NCI-H2227 (cell line): ENCODE measurements around the gene TTLL10.

Experiments used
- DNase-seq: peaks from one replicate; lab custom pipeline; 2025; ENCODE audit not compliant: unreplicated experiment; lab: John Stamatoyannopoulos, UW

The TTLL10 gene

DNA sequence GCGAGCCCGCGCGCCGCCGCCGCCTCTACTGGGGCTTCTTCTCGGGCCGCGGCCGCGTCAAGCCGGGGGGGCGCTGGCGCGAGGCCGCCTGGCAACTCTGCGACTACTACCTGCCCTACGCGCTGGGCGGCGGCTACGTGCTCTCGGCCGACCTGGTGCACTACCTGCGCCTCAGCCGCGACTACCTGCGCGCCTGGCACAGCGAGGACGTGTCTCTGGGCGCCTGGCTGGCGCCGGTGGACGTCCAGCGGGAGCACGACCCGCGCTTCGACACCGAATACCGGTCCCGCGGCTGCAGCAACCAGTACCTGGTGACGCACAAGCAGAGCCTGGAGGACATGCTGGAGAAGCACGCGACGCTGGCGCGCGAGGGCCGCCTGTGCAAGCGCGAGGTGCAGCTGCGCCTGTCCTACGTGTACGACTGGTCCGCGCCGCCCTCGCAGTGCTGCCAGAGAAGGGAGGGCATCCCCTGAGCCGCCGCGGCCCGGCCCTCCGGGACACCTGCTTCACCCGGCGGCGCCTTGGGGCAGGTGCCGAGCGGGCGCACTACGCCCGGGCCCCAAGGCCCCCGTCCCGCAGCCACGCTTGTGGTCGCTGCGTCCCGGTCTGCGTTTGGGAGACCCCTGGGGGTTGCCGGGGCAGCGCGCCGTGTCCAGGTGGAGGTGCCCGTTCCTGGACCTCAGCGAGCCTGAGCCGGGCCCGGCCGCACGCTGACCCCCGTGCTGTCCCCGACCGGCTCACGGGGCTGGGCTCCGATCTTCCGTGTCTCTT, 59.3 kb downstream of the TTLL10 start:
- no peak for DNase-seq

DNA sequence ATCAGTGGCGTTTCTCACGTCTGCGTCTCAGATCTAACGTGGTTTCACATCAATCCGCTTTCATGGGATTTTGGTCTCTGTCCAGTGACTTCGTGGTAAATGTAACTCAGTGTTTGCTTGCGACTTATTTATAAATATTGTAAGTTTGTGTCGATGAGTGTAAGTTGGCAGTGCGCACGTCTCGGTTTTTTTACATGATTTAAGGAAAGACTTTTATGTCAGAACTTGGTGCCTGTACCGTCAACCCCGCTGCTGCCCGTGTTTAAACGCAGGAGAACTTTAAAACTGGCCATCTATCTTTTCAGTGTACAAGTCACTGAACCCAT, 59.9 kb downstream of the TTLL10 start:
- no peak for DNase-seq

DNA sequence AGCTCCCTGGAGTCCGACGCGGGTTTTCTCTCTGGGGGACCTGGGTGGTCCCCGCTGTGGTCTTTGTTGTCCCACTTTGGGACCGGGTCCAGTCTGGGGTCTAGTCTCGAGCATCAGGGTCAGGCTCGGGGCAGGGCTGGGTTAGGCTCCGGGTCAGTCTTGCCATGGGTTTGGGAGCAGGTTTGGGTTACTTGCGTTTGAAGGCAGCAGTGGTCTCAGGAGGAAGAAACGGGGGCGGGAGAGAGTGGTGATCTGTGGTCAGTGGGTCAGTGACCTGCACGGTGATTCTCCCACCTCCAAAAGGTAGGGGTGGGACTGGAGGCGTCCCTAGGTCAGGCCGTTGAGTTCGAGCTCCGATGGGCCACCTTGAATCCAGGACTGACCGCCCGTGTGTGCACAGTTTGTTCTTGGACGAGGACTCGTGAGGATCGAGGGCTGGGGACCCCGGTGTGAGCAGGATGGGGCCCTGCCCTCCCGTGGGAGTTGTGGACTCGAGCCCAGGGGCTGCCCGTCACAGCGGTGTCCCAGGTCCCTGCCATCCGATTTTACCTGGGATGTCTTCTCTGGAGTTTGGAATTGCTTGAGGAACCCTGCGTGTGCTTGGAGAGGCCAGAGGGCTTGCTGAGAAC, 60.6 kb downstream of the TTLL10 start:
- no peak for DNase-seq

DNA sequence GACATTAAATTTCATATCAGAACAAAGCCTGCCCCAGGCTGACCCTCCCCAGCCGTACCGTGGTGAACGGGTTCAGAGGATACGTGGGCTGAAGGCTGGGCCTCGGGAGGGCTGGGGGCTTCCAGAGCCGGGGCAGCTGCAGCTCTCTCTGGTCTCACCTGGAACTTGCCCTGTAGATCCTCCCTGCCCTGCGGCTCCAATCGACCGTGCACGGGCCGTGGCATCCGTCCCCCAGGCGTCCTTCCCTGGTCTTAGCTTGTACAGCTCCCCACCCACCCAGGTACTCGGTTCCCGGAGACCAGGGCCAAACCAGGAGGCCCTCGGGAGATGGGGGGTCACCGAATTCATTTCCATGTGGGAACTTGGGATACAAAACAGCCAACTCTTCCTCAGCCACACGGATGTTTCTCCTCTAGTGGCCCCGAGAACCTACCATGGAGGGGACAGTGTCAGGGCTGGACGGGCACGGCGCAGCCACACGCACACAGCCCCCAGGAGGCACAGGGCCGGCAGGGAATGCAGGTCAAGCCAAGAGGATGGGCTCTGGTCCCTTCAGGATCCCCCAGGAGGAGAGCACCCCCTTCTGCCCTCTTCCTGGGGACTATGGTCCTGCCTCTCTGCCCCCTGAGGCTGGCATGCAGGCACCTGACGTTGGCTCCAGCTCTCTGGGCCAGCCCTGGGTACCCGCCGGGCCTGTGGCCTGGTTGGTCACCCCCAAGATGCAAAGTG, 61.5 kb downstream of the TTLL10 start:
- no peak for DNase-seq

DNA sequence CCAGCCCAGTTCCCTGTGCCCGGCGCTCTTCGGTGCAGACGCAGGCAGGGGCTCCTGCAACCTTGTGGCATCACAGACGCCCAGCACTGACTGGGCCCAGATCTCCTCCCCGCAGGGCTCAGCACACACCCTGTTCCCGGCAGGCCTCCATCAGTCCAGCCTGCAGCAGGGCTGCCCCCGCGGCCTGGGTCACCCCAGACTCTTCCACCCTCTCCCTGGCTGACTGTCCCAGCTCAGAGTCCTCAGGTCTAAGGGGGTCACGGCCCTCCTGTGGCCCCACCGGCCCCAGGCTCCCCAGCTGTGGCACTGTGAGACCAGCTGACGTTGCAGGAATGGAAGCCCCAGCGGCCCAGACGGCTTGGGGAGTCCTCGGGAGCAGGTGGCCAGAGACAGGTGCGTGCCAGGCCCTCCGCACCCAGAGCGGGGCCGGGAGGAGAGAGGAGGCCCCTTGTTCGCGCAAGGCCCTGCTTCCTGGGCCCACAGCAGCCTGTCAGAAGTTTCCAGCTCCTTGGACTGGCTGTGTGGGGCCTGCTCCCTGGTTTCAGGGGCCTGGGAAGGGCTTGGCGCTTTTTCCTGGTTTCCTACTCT, 62.6 kb downstream of the TTLL10 start:
- no peak for DNase-seq

DNA sequence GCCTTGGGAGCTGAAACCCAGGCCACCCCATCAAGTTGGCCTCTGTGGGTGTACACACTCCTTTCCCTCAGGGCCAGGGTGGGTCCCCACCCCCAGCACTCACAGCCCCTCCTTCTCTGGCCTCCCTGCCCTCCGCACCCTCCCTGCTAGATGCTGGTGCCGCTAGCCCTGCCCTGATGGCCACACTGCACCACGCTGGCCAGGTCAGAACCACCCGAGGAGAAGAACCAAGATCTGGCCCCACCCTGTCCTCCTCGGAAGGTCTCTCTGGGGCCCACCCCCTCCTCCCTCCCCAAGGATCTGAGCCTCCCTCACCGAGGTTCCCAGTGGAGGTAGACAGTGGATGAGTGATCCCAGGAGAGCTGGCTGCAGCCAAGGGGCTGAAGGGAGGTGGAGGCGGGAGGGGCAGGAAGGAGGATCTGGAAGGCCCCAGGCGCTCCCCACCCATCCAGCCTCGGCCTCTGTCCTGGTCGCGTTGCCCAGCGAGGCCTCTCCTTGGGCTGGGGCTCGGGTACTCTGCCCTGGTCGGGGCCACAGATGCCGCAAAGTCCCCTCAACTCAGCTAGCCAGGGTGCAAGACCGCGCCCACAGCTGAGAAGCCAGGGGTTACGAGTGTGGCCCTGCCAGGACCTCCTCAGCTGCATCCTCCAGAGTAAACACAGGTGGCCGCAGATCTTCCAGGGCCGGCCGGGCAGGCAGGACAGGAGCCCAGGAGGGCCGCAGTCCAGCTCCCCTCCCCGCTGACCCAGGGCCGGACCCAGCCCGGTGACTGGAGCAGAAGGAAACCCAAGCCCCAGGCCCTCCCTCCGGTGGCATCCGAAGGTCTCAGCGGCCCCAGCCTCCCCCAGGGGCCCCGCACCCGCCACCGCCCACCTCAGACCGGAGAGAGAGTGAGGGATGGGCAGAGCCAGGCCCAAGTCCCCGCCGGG, 63.5 kb downstream of the TTLL10 start:
- DNase-seq: no peak

DNA sequence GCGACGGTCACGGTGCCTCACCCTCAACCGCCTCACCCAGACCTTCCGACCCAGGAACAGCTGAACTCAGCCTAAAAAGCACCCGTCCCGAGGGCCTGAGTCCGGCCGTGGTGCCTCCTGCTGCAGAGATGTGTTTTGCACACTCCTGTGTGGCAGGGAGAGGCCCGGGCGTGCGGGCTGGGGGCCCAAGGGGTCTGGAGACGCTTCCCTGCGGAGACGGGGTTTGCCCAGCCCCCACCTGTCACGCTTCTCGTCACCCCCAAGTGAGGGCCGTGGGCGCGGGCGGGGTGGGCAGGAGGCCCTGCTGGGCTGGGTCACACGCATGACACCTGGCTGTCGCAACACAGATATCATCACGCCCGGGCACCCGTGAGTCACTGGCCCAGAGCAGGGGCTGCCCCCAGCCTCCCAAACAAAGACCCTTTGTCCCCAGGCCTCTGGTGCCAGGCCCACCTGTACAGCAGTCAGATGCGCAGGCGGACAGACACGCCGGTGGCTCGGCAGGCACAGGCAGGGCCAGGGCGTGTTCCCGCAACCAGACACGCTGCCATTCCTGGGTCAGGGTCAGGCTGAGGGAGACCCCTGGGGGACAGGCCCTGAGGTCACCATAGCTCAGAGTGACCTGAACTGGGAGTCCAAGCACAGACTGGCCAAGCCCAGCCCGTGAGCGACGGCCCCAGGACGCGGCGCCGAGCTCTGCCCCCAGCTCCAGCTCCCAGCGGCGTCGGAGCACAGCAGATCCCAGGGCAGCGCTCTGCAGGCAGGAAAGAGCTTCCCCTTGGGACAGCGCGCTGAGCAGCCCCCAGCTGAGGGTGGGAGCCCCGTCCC, 64.4 kb downstream of the TTLL10 start:
- DNase-seq: no peak

DNA sequence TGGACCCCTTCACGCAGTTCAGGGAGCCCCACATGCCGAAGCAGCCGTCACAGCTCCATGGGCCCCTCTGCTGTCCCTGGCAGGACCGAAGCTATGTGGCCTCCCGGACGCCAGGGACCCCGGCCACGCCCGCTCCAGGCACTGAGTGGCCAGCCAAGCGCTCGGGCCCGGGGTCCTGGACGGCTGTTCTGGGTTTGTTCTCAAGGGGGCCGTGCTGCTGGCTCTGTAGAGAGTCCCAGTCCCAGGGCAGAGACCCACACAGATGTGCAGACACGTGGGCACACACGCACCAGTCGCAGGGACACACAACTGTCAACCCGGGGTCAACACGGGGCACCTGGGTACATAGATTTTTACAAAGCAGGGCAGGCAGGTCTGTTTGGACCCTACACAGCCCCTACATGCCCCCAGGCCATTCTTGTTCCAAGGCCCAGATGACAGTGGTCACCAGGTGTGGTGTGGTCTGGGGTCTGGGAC, 65.1 kb downstream of the TTLL10 start:
- no peak for DNase-seq

DNA sequence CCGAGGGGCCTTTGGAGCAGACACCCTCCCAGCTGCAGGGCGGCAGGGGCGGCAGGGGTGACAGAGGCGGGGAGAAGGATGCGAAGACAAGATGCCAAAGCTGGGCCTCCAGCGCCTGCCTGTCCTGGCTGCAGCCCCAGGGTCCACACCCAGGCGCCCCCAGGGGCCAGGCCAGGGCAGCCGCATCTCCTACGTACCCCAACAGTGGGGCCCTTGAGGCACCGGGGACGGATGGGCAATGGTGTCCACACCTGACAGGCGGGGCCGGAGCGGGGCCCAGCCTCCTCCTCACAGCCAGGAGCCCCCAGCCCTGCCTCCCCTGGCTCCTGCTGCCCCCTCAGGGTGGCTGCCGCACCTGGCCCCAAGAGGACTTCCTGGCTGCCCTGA, 65.5 kb downstream of the TTLL10 start:
- no peak for DNase-seq

DNA sequence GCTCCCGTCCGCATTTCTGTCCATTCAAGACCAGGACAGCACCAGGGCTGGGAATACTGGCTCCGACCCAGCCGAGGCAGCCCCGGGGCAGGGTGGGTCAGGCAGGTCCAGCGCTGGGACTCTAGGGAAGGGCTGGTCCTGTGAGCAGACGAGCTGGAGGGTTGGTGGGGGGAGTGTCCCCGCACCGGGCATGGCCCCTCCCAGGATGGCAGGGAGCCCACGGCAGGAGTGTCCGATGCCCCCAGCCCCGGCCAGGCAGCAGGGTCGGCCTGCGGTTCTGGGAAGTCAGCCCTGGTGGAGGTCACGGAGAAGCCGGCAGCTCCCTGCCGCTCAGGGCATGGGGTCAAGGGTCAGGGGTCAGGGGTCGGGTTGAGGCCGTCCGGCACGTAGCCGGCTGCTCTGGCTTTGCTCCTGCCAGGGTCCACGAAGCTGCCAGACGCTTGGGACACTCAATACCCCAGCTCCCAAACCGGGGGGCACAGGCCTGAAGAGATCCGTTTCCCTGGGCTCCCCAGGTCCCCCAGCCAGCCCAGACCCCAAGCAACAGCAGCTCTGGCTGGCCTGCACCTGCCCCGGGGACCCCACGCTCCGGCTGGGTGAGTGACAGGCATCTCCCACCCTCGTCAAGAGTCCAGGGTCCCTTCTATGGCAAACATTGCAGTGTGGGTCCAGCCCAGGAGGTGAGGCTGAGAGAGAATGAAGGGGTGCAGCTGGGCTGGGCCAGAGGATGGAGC, 66.1 kb downstream of the TTLL10 start:
- no peak for DNase-seq

DNA sequence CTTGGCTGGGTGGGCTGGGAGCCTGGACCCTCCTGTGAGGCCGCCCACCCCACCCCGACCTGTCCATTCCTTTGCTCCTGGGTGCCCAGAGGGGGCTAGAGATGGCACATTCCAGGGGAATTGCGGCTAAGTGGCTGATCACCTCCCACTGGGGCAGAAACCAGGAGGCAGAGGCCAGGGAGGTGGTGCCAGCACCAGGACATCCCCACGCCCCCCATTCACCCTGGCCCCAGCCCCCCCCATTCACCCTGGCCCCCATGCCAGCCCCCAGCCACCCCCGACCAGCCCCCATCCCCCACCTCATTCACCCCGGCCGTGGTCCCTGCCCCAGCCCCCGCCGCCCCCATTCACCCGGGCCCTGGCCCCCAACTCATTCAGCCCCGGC, 66.7 kb downstream of the TTLL10 start:
- DNase-seq: no peak

DNA sequence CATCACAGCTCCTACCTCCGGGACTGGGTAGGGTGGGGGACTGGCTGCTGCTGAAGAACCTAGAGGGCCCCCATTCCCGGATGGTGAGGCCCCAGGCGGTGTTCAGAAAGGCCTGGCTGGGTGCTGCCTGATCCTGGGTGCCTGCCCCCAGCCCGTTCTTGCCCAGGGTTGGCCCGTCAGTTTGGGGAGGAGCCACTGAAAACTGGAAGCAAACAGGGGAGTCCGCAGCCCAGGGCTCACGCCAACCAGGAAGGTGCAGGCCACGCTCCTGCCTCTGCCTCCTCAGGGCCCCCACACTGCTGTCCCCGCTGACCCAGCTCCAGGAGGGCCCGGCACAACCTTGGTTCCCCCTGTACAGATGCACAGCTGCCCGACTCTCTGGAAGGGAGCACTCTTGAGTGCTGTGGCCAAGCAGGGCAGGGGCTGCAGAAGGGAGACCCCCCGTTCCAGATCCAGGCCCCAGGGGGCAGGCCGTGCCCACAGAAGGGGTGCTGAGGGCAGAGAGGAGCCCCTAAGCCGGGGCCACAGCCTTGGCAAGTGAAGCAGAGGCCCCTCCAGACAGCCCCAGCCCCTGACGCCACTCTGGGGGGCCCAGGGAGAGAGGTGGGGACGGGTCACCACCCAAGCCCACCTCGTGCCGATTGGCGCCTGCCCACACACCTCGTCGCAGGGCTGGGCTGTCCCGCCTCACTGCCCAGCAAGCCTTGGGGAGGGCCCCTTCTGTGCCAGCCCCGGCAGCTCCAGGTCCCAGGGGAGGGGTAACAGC, 67.3 kb downstream of the TTLL10 start:
- no peak for DNase-seq

DNA sequence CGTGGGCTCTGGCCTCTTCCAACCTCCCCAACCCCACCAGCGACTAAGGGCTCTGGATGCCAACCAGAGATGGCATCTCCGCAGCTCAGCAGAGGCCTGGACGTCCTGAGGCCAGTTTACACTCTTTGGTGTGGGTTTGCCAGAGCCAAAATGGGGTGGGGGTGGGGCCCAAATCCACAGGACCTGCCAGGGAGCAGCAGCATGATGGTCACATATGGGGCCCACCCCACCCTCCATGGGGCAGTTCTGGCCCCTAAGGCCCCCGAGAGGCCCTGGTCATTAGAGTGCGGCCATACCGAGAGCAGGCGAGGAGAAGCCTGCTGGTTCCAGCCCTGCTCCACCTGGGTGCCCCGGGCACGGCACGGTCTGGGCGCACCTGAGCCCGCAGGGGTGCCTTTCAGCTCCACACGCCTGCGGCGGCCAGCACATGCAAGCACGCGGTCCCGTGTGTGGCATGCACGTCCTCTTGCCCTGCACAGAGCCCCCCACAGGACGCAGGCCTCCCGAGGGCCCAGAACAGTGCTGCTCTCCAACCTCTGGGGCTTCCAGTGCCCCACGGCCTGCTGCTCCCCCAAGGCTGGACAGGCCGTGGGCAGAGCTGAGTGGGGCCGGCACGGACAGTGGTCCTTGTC, 68.0 kb downstream of the TTLL10 start:
- DNase-seq: no peak

DNA sequence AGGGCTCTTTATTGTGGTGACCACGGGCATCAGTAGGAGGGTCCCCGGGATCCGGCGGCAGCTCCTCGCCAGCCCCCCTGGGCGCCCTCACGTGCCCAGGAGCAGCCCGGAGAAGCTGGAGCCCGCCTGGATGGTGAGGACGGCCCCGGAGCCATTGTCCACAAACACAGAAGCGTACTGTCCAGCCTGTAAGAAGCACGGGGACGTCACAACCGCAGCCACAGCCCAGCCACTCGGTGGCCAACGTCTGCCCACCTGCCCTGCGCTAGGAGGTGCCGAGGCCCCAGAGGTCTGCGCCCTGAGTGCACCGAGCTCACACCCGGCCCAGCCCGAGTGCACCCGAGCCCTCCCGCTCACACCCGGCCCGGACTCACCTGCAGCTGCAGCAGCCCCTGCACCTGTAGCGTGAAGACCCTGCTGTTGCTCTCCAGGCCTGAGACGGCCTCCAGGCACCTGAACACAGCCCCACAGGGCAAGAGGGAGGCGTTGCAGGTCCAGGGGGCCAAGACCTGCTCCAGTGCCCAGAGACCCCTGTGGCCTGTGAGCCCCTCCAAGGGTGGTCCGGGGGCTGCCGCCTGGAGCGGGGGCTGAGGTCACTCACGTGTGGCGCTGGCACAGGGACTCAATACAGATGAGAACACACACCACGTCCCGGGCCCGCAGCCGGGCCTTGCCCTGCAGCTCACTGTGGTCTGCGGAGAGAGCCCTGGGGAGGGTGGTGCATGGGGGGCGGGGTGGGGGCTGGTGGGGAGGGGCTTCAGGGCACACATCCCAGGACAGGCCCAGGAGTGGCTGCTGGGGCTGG, 69.0 kb downstream of the TTLL10 start:
- no peak for DNase-seq

DNA sequence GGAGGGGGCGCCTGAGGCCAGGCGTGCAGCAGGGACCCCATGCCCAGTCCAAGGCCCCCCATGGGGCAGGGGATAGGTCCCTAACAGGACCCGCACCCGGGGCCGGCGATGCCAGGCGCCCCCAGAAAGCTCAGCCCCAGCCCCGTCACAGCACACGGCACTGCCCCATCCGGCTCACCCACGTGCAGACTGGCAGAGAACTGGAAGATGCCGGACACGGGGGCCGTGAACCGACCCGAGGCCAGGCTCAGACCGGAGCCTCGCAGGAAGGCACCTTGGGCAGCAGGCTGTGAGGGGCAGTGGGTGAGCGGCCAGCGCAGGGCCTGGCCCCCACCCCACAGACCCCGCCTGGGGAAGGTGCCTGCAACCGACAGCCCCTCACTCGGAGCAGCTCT, 69.6 kb downstream of the TTLL10 start:
- DNase-seq: no peak

DNA sequence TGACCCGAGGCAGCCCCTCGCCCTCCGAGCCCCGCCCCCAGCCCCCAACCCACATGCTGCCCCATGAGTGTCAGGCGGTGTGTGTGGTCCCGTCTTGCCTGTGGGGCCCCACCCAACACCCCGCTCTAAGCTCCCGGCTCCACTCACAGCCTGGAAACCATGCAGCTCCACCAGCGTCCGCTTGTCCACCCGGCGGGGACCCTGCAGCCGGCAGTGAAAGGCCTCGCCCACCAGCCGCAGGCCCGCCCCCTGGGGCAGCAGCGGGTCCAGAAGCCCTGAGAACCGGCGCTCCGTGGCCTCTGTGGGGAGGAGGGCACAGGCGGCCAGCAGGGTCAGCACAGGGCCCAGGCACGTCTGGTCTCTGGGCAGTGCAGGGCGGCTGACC, 70.1 kb downstream of the TTLL10 start:
- DNase-seq: no peak

DNA sequence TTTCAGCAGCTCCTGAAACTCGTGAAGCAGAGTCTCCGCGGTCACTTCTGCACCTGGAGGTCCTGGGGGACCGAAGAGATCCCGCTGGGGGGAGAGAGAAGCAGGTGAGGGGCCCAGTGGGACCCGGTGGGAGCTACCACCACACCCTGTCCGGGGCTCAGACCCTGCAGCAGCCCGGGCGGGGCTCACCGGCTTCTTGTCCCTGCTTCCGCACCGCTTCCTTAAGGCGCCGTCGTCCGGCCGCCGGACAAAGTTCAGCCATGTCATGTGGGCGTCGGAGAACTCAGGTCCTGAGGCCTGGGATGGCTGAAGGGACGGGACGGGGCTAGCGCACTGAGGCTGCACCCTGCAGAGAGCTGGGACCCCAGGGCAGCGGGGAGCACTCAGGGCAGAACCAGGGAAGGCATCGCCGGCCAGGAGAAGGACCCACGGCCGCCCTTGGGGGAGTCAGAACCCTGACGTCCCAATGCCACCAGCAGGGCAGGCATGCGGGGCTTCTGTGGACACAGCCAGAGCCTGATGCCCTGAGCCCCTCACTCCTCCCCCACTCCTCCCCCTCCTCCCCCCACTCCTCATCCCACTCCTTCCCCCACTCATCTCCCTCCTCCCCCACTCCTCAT, 70.6 kb downstream of the TTLL10 start:
- no peak for DNase-seq
